ENCODE measurements around the gene SPECC1L. TPM values are rescaled to one million over a fixed set of nuclear protein-coding genes. Genes with fewer than 3 reads are reported as not detected.

SPECC1L gene
- total and polyA plus RNA-seq, 2 of the 8 experiments (the other 6 are each of a cell fraction or from before 2014, with no cell fraction given) = 15.7 to 61.6 TPM

DNA sequence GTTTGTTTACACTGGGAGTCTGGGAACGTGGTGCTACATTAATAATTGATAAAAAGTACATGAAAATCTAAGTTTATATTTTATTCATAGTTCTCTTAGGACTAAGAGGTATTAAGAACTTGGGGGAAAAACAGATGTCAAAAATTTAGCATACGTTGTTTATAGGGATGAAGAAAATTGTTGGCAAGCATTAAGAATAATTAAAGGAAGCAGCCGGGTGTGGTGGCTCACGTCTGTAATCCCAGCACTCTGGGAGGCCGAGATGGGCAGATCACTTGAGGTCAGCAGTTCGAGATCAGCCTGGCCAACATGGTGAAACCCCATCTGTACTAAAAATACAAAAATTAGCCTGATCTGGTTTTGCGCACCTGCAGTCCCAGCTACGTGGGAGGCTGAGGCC lies 96.1 kb downstream of the SPECC1L start:
- CTCF ChIA-PET (ENCODE audit: partially characterized antibody) = interaction anchor here (0.6 to 1.0 kb wide), 3 partner anchors 14 to 135 kb away, joined by 3 read pairs; no protein-coding TSS in a partner anchor
- Histone ChIP-seq H3K27ac (ENCODE audit: low read depth, low read length) (no peak overlapping the region), H3K14ac (ENCODE audit: insufficient read length) (no peak overlapping the region), H3K9me3 (ENCODE audit: insufficient read depth in 2 of 2, low read depth in 1 of 2, low read length in 1 of 2) (no peaks in the 10 kb centered on the region), H4K91ac (replicated peaks; ENCODE audit: insufficient read length, low read length) (no peak overlapping the region), H4K5ac (ENCODE audit: insufficient read length, low read depth, low read length) (no peak overlapping the region), H3K4me1 (replicated peaks in 1 of 4; ENCODE audit: control insufficient read depth in 3 of 4, insufficient read depth in 4 of 4, low read length in 3 of 4) (no peaks in the 10 kb centered on the region), H2AFZ (ENCODE audit: low read length) (no peak overlapping the region), H3K23me2 (ENCODE audit: low read depth, low read length) (no peaks in the 10 kb centered on the region), H2AK5ac (ENCODE audit: low read depth, low read length) (no peak overlapping the region), H3K27me3 (replicated peaks in 1 of 4; ENCODE audit: control insufficient read depth in 3 of 4, extremely low read depth in 1 of 4, insufficient read depth in 3 of 4, low read length in 3 of 4) (no peaks in the 10 kb centered on the region), H3K4me2 (ENCODE audit: insufficient read depth in 1 of 2, low read depth in 2 of 2, low read length in 2 of 2) (no peak overlapping the region), H3K79me2 (ENCODE audit: control insufficient read depth in 1 of 2, insufficient read depth in 2 of 2, low read length in 2 of 2) (no peaks in the 10 kb centered on the region), H2BK5ac (ENCODE audit: low read depth, low read length) (no peak overlapping the region), H3K9ac (replicated peaks in 1 of 4; ENCODE audit: extremely low read depth in 1 of 4, low read depth in 3 of 4, low read length in 3 of 4) (no peak overlapping the region), H3K4me3 (ENCODE audit: extremely low read depth in 1 of 4, insufficient read depth in 2 of 4, low read depth in 3 of 4, low read length in 4 of 4) (no peak overlapping the region), H3K4ac (replicated peaks; ENCODE audit: insufficient read length, low read depth, low read length) (no peak overlapping the region), H3K23ac (ENCODE audit: insufficient read length) (no peak overlapping the region), H3K56ac (replicated peaks; ENCODE audit: insufficient read length, low read depth, low read length) (no peak overlapping the region), H2BK12ac (ENCODE audit: low read depth, low read length) (no peak overlapping the region), H2BK15ac (ENCODE audit: low read length) (no peak overlapping the region), H2BK20ac (ENCODE audit: low read length) (no peak overlapping the region), H2BK120ac (replicated peaks; ENCODE audit: low read depth, low read length) (no peak overlapping the region), H4K20me1 (replicated peaks in 1 of 2; ENCODE audit: control insufficient read depth in 1 of 2, insufficient read depth in 2 of 2, low read length in 2 of 2) (no peaks in the 10 kb centered on the region), H3K18ac (ENCODE audit: extremely low read depth, low read length) (no peak overlapping the region), H4K8ac (ENCODE audit: extremely low read depth, insufficient read depth, low read length) (no peak overlapping the region), H3K79me1 (ENCODE audit: low read depth, low read length) (no peaks in the 10 kb centered on the region), H3K36me3 (ENCODE audit: control insufficient read depth in 2 of 4, insufficient read depth in 4 of 4, low read length in 3 of 4) (peaks cover 0 to 63% (median 29%) of the 10 kb centered on the region in 4 experiments; a peak in 6 of 8 replicates)
- no peak for DNase-seq (ENCODE audit: low read depth in 1 of 2, low spot score in 2 of 2)
- POLR2A ChIA-PET (ENCODE audit: partially characterized antibody) = interaction anchor here (0.6 kb wide), 1 partner anchor 25 kb away, joined by 4 read pairs; no protein-coding TSS in a partner anchor
- WGBS, 2 experiments (ENCODE audit: extremely low coverage in 1 of 2, insufficient coverage in 1 of 2, insufficient read length in 1 of 2, insufficient replicate concordance in 2 of 2, low coverage in 1 of 2, low lambda C conversion rate in 2 of 2, missing lambda C conversion rate in 1 of 2) = 95% methylated on average over 8 of the region's 8 CpGs; no CpG with 5 or more reads in 1 of the 2 experiments
- FAIRE-seq = no peak
- TF ChIP-seq CEBPB (IDR thresholded peaks at IDR 0.05; ENCODE audit: low read depth, low read length) = no peak
- TF ChIP-seq, protein P1, sequence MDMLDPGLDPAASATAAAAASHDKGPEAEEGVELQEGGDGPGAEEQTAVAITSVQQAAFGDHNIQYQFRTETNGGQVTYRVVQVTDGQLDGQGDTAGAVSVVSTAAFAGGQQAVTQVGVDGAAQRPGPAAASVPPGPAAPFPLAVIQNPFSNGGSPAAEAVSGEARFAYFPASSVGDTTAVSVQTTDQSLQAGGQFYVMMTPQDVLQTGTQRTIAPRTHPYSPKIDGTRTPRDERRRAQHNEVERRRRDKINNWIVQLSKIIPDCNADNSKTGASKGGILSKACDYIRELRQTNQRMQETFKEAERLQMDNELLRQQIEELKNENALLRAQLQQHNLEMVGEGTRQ (IDR thresholded peaks at IDR 0.05; ENCODE audit: low read length) = no peak
- no peak for TF ChIP-seq HDAC2 (IDR thresholded peaks at IDR 0.05; ENCODE audit: borderline replicate concordance in 1 of 2, low read depth in 2 of 2, low read length in 2 of 2)
- TF ChIP-seq CHD2 (IDR thresholded peaks at IDR 0.05; ENCODE audit: low read length) = no peak
- TF ChIP-seq JUN (IDR thresholded peaks at IDR 0.05; ENCODE audit: low read depth, low read length) = no peak
- TF ChIP-seq FOSL1 (IDR thresholded peaks at IDR 0.05; ENCODE audit: insufficient read depth, low read depth, low read length) = no peak
- no peak for TF ChIP-seq NRF1 (IDR thresholded peaks at IDR 0.05; ENCODE audit: low read depth, low read length)
- TF ChIP-seq CREB1 (IDR thresholded peaks at IDR 0.05) = no peak
- no peak for TF ChIP-seq SIX5 (IDR thresholded peaks at IDR 0.05; ENCODE audit: low read depth, low read length)
- TF ChIP-seq YY1 (IDR thresholded peaks at IDR 0.05; ENCODE audit: low read depth, low read length) = no peak
- no peak for TF ChIP-seq CTCF (IDR thresholded peaks at IDR 0.05; ENCODE audit: control extremely low read depth in 1 of 3, insufficient read depth in 1 of 3, low read depth in 1 of 3, low read length in 3 of 3)
